ENCODE measurements around the gene CYP2A13. TPM values are rescaled to one million over a fixed set of nuclear protein-coding genes. Genes with fewer than 3 reads are reported as not detected.
"Not testable (repeated sequence)": the region's sequence is repeated elsewhere in the genome, so short reads cannot be mapped to it uniquely, and the experiment has no call there.

Gene CYP2A13, protein sequence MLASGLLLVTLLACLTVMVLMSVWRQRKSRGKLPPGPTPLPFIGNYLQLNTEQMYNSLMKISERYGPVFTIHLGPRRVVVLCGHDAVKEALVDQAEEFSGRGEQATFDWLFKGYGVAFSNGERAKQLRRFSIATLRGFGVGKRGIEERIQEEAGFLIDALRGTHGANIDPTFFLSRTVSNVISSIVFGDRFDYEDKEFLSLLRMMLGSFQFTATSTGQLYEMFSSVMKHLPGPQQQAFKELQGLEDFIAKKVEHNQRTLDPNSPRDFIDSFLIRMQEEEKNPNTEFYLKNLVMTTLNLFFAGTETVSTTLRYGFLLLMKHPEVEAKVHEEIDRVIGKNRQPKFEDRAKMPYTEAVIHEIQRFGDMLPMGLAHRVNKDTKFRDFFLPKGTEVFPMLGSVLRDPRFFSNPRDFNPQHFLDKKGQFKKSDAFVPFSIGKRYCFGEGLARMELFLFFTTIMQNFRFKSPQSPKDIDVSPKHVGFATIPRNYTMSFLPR
- not detected in 3 replicates for total RNA-seq

DNA sequence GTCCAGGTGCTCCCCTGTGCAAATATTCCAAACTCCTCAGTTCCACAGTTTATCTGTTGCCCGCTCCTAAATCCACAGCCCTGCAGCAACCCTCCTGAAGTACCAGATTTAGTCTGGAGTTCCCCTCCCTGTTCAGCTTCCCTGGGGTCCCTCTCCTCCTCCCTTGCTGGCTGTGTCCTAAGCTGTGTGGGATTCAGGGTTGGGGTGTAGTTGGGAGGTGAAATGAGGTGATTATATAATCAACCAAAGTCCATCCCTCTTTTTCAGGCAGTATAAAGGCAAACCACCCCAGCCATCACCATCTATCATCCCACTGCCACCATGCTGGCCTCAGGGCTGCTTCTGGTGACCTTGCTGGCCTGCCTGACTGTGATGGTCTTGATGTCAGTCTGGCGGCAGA is at the start of gene CYP2A13:
Gene CYP2A13, plus strand, starts transcription at position 301 of the 400 bp plus-strand sequence. Its CDS starts 21 bp downstream, at position 322.
- Mint-ChIP-seq H3K9me3 (no peaks in the 10 kb centered on the region), H3K4me3 (no peak within 1 kb of the TSS), H3K27ac (no peak within 1 kb of the TSS), H3K27me3 (ENCODE audit: low read depth) (peaks cover 85% of the 10 kb centered on the region), H3K36me3 (no peaks in the 10 kb centered on the region), H3K4me1 (no peaks in the 10 kb centered on the region)
- TF ChIP-seq, protein P1, sequence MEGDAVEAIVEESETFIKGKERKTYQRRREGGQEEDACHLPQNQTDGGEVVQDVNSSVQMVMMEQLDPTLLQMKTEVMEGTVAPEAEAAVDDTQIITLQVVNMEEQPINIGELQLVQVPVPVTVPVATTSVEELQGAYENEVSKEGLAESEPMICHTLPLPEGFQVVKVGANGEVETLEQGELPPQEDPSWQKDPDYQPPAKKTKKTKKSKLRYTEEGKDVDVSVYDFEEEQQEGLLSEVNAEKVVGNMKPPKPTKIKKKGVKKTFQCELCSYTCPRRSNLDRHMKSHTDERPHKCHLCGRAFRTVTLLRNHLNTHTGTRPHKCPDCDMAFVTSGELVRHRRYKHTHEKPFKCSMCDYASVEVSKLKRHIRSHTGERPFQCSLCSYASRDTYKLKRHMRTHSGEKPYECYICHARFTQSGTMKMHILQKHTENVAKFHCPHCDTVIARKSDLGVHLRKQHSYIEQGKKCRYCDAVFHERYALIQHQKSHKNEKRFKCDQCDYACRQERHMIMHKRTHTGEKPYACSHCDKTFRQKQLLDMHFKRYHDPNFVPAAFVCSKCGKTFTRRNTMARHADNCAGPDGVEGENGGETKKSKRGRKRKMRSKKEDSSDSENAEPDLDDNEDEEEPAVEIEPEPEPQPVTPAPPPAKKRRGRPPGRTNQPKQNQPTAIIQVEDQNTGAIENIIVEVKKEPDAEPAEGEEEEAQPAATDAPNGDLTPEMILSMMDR (IDR thresholded peaks at IDR 0.05; ENCODE audit: unreplicated experiment): no peak
- DNase-seq (ENCODE audit: low spot score in 2 of 2, unreplicated experiment in 2 of 2): no peak

DNA sequence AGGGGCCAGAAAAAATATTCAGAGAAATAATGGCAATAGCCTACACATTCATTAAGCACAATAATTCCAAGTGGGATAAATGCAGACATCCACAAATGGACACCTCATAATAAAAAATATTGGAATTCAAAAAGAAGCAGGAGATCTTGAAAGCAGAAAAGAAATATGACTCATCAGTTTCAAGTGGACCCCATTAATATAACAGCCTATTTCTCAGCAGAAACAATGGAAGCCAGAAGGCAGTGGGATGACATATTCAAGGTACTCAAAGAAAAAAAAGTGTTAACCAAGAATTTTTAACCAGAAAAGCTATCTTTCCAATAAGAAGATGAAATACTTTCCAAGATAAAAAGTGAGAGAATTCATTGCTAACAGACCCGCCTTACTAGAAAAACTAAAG is 48.4 kb upstream of the CYP2A13 start:
- no peak overlapping the region for H3K4me3 Mint-ChIP-seq
- no peaks in the 10 kb centered on the region for H3K36me3 Mint-ChIP-seq
- peaks cover 16% of the 10 kb centered on the region for H3K9me3 Mint-ChIP-seq
- no peak overlapping the region for H3K27ac Mint-ChIP-seq
- no peaks in the 10 kb centered on the region for H3K27me3 Mint-ChIP-seq (ENCODE audit: low read depth)
- no peak for DNase-seq (ENCODE audit: low spot score in 2 of 2, unreplicated experiment in 2 of 2)
- H3K4me1 Mint-ChIP-seq: peaks cover 9% of the 10 kb centered on the region
- TF ChIP-seq, protein P1 (IDR thresholded peaks at IDR 0.05; ENCODE audit: unreplicated experiment): no peak

DNA sequence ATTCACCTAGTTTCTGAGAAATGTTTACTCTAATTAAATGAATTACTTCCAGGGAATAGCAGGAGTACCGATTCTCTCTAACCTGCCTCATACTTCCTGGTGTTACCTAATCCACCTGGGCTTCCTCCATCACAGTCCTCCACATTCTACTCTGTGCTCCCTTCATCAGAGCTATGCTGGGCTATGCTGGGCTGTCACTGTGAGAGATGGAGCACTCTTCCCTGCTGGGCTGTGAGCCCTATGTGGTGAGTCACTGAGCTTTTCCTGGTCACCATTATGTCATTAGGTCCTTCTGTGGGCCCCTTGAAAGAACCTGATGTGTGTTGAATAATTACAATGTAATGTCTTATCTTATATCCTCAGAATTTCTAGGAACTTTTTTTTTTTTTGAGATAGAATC is 43.2 kb upstream of the CYP2A13 start:
- not testable (repeated sequence) for H3K9me3 Mint-ChIP-seq; H3K36me3 Mint-ChIP-seq; H3K4me3 Mint-ChIP-seq; H3K27ac Mint-ChIP-seq; H3K4me1 Mint-ChIP-seq; DNase-seq (ENCODE audit: low spot score in 2 of 2, unreplicated experiment in 2 of 2)
- peaks cover 15% of the 10 kb centered on the region for H3K27me3 Mint-ChIP-seq (ENCODE audit: low read depth)

DNA sequence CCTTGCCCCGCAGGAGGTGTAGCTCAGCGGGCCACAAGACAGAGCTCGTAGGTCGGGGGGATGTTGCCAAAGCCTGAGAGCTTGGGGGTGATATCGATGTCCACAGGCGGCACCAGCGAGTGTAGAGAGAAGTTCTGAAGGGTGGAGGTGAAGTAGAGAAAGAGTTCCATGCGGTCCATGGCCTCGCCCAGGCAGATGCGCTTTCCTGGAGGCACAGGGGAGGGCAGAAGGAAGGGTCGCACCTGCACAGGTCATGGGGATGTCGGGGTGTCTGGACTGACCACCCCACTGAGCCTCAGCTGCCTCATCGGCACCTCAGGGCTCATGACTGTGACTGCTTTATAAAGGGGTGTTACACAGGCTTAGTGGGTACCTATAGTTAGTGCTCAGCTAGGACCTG is 37.8 kb upstream of the CYP2A13 start:
- Mint-ChIP-seq H3K27ac (no peak overlapping the region), H3K36me3 (no peaks in the 10 kb centered on the region), H3K4me1 (no peaks in the 10 kb centered on the region), H3K9me3 (no peaks in the 10 kb centered on the region), H3K27me3 (ENCODE audit: low read depth) (peaks cover 33% of the 10 kb centered on the region), H3K4me3 (no peak overlapping the region)
- TF ChIP-seq, protein P1 (IDR thresholded peaks at IDR 0.05; ENCODE audit: unreplicated experiment): no peak
- no peak for DNase-seq (ENCODE audit: low spot score in 2 of 2, unreplicated experiment in 2 of 2)

DNA sequence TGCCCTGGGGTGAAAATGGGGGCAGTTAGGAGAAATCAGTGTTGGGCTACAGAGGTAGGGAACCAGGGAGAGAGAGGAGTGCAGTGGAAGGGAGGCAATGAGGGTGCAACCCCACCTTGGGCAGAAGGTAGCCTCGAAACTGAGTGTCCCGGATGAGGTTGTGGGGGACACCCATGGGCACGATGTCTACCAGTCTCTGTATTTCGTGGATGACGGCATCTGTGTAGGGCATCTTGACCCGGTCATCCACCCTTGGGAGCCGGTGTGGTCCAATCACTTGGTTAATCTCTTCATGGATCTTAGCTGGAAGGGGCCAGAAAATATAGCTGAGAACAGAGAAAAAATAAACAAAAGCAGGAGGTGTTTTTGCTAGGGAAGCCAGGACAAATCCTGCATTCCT is 36.1 kb upstream of the CYP2A13 start:
- not testable (repeated sequence) for H3K36me3 Mint-ChIP-seq; H3K9me3 Mint-ChIP-seq; DNase-seq (ENCODE audit: low spot score in 2 of 2, unreplicated experiment in 2 of 2); H3K27ac Mint-ChIP-seq; H3K4me3 Mint-ChIP-seq; H3K4me1 Mint-ChIP-seq
- peaks cover 40% of the 10 kb centered on the region for H3K27me3 Mint-ChIP-seq (ENCODE audit: low read depth)

DNA sequence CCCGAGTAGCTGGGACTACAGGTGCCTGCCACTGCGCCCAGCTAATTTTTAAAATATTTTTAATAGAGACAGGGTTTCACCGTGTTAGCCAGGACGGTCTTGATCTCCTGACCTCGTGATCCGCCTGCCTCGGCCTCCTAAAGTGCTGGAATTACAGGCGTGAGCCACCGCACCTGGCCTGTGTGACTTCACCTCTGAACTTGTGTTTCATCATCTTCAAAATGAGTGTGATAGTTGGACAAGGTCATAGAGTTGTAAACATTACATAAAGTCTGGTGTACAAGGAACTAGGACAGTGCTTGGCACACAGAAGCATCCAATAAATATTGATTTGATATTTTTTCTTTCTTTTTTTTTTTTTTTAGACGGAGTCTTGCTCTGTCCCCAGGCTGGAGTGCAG is 34.9 kb upstream of the CYP2A13 start:
- H3K36me3 Mint-ChIP-seq; DNase-seq (ENCODE audit: low spot score in 2 of 2, unreplicated experiment in 2 of 2); H3K27ac Mint-ChIP-seq; H3K9me3 Mint-ChIP-seq; H3K4me3 Mint-ChIP-seq; H3K4me1 Mint-ChIP-seq: not testable (repeated sequence)
- peaks cover 43% of the 10 kb centered on the region for H3K27me3 Mint-ChIP-seq (ENCODE audit: low read depth)

DNA sequence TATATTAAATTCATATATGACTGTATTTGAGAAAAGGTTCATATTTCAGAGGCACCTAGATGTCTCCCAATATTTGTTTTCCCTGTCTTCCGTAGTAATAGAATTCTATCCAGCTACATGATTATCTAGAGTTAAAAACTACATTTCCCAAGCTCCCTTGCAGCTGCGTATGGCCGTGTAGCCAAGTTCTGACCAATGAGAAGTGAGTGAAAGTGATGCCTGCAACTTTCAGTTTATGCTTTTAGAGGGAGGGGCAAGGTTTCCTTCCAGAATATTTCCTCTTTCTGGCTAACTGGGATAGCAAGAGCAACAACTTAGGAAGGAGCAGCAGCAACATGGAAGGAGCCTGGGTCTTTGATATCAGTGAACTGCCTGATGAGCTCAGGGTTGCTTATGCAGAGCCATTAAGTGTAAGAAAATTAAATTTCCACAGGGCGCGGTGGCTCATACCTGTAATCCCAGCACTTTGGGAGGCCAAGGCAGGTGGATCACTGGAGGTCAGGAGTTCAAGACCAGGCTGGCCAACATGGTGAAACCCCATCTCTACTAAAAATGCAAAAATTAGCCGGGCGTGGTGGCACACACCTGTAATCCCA is 23.2 kb upstream of the CYP2A13 start:
- H3K4me1 Mint-ChIP-seq: no peaks in the 10 kb centered on the region

More for the DNA sequence above, 23.2 kb upstream of the CYP2A13 start:
- peaks cover 48% of the 10 kb centered on the region for H3K27me3 Mint-ChIP-seq (ENCODE audit: low read depth)
- H3K4me3 Mint-ChIP-seq: no peak overlapping the region
- no peaks in the 10 kb centered on the region for H3K36me3 Mint-ChIP-seq
- no peaks in the 10 kb centered on the region for H3K9me3 Mint-ChIP-seq
- no peak for DNase-seq (ENCODE audit: low spot score in 2 of 2, unreplicated experiment in 2 of 2)
- TF ChIP-seq, protein P1 (IDR thresholded peaks at IDR 0.05; ENCODE audit: unreplicated experiment): no peak
- H3K27ac Mint-ChIP-seq: no peak overlapping the region

Data from mesothelial cell of epicardium (in vitro differentiated cells).